K562 (cell line): ENCODE measurements around the gene BAIAP2.

ENCODE experiments used
- NBN ChIP-seq: fragments of 450-650 bp; IDR thresholded peaks from 2 replicates; pipeline ENCODE4 v1.6.1; 2016; ENCODE audit warnings: low read depth, mild to moderate bottlenecking
- ZNF224 ChIP-seq: sonication (generic); formaldehyde crosslinking; IDR thresholded peaks from 2 replicates; pipeline ENCODE4 v1.8.0; 2022; ENCODE audit warnings: mild to moderate bottlenecking, missing genetic modification reagents
- ZNF583 ChIP-seq: fragments of 250-450 bp; sonication (Bioruptor Pico); IDR thresholded peaks from 2 replicates; pipeline ENCODE4 v1.4.0; 2020
- ZNF780A ChIP-seq: fragments of 250-450 bp; sonication (Bioruptor Pico); IDR thresholded peaks from 2 replicates; pipeline ENCODE4 v1.5.0; 2021; ENCODE audit warnings: mild to moderate bottlenecking
- TF ChIP-seq, protein P1 (sequence below), 3 experiments: IDR thresholded peaks in 2 of 3; conservative IDR thresholded peaks in 1 of 3; 2 replicates each; pipeline ENCODE4 v1.5.1; 2011 to 2012; ENCODE audit warnings: low read length in 3 of 3, mild to moderate bottlenecking in 3 of 3, control low read depth in 2 of 3, improper control_type of control experiment in 1 of 3, inconsistent platforms in 1 of 3, low read depth in 1 of 3, mixed read lengths in 1 of 3, moderate library complexity in 1 of 3; ENCODE audit not compliant: insufficient read depth in 2 of 3
- TF ChIP-seq, protein P2 (sequence below): IDR thresholded peaks from 2 replicates; pipeline ENCODE4 v1.6.1; 2014; ENCODE audit warnings: antibody characterized with exemption

DNA sequence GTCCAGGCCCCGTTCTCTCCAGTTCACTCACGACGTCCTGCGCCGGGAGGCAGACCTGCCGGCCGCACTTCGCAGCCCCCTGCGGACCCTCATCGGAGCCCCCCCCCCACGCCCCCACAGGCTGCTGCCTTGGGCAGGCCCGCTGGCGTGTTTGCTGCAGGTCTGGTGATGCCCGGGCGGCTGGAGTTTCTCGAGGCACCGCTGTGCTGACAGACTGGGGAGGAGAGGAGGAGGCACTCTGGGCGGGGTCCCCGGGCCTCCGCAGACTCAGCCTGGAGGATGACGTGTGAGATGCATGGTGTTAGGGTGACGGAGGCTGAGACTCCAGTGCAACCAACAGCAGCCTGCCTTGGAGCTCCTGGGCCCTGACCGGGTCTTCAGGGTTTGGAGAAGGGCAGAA is 24.1 kb downstream of the BAIAP2 start:
- TF ChIP-seq NBN = no peak
- TF ChIP-seq, protein P1, sequence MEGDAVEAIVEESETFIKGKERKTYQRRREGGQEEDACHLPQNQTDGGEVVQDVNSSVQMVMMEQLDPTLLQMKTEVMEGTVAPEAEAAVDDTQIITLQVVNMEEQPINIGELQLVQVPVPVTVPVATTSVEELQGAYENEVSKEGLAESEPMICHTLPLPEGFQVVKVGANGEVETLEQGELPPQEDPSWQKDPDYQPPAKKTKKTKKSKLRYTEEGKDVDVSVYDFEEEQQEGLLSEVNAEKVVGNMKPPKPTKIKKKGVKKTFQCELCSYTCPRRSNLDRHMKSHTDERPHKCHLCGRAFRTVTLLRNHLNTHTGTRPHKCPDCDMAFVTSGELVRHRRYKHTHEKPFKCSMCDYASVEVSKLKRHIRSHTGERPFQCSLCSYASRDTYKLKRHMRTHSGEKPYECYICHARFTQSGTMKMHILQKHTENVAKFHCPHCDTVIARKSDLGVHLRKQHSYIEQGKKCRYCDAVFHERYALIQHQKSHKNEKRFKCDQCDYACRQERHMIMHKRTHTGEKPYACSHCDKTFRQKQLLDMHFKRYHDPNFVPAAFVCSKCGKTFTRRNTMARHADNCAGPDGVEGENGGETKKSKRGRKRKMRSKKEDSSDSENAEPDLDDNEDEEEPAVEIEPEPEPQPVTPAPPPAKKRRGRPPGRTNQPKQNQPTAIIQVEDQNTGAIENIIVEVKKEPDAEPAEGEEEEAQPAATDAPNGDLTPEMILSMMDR (IDR thresholded peaks at IDR 0.05 in 2 of 3, conservative IDR thresholded peaks at IDR 0.05 in 1 of 3; ENCODE audit: insufficient read depth in 2 of 3, low read depth in 1 of 3, low read length in 3 of 3) = no peak
- no peak for TF ChIP-seq ZNF780A (CRISPR knock-in tag)
- no peak for TF ChIP-seq ZNF224 (CRISPR knock-in tag)
- no peak for TF ChIP-seq ZNF583 (CRISPR knock-in tag)
- TF ChIP-seq, protein P2, sequence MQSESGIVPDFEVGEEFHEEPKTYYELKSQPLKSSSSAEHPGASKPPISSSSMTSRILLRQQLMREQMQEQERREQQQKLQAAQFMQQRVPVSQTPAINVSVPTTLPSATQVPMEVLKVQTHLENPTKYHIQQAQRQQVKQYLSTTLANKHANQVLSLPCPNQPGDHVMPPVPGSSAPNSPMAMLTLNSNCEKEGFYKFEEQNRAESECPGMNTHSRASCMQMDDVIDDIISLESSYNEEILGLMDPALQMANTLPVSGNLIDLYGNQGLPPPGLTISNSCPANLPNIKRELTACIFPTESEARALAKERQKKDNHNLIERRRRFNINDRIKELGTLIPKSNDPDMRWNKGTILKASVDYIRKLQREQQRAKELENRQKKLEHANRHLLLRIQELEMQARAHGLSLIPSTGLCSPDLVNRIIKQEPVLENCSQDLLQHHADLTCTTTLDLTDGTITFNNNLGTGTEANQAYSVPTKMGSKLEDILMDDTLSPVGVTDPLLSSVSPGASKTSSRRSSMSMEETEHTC = no peak
